NCI-H2171 (cell line): ENCODE data around the gene SLC38A11.
A peak's percentile ranks its signal among the peaks of the same experiment; 100 is the strongest.

Experiments
- DNase-seq: peaks from one replicate; lab custom pipeline; 2025; lab: John Stamatoyannopoulos, UW

Gene SLC38A11

DNA sequence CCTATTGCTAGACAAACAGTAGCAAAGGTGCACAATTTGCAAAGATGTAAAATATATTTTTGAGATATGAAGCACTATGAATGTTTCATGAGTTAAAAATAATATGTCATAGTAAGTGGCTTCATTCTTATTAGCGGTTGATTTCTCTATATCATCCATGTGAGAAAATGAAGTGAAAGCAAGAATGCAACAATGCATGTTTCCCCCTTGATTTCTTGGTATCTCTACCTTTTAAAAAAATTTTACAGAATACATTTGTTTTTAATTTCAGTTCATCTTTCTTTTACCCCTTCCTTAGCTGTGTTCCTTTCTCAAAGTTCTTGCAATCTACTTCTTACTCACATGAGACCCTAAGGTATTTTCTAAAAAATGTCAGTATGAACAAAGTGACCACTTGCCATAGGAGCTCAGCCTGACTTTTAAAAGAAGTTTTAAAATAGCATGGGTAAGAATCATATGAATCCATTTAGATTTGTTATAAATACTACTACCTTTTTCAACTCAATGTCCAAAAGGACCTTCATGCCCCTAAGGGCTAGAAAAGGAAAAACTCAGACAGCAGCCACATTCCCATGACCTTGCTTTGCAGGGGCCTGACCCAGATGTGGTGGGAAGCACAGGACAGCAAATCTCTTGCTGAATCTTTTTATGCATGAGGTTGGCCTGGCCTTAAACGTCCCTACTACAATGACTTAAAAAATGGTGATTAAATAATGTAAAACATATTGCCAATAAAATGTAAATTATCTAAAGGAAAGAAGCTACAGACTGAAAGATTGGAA, 14.8 kb upstream of the SLC38A11 start:
- no peak for DNase-seq

DNA sequence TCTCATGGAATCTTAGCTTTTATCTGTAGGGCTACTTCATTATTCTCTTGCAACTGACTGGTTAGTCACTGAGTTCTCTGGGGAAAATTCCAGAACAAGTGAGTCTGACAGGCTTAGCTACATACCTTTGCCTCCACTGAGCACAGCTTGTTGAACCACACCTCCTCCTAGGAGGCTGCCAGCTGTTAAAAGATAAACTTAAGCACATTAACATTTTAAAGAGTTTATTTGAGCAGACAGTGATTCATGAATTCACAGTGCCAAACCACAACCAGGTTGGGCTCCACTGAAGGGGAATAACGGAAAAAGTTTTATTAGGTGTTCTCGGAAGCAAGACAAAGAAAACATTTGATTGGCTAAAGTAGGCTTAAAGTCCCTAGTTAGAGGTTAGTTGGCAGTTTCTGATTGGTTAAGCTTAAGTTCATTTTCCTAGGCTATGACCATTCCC, 12.5 kb upstream of the SLC38A11 start:
- DNase-seq = no peak

DNA sequence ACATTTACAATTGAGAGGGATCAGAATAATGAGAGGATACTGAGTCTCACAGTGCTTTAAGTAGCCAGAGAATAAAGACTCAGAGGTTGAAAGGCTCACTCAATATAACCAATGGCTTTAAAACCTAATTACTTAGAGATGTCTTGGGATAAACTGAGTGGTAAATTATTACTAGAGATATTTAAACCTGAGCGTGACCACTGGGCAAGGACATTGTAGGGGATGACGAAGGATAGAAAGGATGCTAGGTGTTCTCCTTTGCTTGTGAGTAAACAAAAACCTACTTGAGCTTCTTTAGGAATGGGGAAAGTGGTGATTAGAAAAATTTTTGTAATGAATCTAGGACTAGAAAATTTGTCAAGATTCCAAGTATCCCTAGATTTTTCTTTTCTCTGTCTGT, 12.0 kb upstream of the SLC38A11 start:
- no peak for DNase-seq

DNA sequence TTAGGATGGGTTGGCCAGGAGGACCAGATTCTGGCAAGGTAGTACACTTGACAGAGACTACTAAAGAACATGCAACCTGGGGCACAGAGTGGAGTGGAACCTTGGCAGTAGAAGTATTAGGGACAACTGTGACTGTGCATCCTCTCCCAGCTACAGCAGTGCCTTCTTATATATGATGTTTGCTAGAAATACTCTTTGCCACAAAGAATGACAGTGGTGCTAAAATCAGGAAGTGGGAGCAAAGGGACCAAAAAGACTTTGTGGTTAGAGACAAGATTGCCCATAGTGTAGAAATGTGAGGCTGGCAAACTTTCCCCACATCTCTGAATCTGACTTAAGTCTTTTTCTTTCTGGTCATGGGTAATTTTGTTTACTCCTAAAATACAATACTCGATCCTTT, 9.4 kb upstream of the SLC38A11 start:
- DNase-seq = no peak

DNA sequence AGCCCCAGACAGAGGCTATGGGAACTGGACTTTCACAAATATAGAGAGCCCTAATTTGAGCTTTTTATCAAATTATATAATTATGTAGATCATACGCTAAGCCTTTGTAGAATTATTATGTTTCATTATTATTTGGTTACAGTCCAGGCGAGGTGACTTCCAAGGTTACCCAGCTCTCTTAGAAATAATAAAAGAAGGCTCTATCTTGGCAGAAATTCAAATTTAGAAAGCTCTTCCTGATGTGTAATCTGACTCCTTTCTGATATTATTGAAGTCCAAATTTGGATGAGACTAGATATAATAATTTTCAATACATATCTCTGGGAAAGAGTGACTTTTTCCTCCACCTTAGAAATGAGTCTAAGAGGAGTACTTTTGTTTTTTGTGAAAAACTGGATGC, 4.8 kb upstream of the SLC38A11 start:
- peak; percentile 13 for DNase-seq

DNA sequence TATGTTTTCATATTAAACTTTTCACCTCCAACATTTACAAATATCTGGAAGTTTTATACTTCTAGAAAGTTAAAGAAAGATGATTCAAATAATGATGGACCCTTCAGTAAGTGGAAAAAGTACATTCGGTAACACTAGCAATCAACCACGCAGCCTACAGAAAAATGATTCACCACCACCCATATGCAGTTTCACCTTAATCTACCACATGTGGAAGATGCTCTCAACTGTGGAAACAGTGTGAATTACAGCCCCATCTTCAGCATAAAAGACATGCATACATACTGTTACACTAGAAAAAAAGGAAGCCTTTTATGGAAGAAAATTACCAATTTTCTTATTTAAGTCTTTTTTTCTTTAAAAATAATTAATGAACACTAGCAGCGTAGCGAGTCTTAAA, 1.1 kb downstream of the SLC38A11 start:
- DNase-seq = no peak

DNA sequence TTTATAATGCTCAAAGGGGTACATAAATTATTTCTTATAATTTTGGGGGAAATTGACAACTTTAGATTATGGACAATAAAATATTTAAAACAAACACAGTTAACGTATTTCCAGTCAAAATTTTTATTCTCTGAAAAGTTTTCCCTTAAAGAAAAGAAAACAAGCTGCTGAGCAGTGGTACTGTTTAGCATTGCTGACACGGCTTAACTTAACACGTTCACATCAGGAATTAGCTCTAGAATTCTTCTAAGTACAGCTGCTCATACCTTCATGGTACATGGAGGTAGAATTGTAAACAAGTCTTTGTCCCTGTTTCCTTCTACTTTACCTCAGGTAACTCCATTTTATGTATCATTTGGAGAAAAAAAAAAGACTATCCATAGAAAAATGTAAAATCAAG, 2.0 kb downstream of the SLC38A11 start:
- no peak for DNase-seq

DNA sequence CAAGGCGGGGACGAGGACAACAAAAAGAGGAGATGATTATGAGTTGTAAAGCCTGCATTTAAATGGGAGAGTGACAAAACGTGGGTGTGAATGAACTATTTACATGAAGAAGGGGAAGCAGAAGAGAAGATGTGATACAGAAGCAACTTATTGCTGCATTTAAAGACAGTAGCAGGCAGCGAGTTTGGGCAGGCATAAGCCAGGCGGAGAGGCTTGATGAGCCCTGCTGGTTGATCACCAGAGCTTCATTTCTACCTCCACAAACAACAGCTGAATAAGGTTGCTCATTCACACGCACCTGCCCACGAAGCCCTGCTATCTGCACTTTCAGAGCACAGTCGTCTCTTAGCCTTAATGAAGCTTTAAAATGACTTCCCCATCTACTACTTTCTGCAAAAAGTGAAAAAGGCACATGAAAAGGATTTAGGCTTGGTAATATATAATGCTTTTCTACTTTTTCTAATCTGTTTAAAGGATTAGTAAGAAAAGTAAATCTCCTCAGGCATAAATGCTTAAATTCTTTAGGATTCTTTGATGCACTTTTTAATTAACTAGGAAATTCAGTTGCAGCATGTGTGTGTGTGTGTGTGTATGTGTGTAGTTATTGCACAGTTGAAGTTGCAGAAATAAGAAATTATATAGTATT, 3.1 kb downstream of the SLC38A11 start:
- no peak for DNase-seq

DNA sequence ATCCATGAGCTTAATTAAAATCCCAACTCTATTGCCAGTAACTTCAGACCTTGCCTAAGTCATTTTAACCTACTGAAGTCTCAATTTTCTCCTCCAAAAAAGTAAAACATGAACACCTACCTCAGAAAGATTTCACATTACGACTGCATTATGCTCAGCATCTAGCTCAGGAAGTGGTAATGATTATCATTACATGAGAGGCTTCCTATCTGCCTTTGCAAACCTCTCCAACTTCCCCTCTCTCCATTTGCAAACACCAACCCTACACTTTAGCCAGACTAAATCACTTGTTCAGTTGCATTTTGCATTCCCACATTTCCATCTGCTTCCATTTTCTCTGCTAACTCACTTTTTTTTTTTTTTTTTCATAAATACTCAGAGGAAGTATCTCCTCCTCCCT, 6.8 kb downstream of the SLC38A11 start:
- DNase-seq = no peak

DNA sequence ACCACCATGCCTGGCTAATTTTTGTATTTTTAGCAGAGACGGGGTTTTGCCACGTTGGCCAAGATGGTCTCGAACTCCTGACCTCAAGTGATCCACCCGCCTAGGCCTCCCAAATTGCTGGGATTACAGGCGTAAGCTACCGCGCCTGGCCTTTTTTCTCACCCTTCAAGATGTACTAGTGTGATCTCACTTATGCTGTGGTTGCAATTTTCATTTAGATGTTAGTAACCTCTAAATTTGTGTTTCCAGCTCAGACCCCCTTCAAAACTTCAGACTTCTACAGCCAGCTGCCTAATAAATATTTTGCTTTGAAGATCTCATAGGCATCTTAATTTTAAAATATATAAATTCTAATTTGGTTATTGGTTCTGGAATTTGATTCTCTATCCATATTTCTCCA, 8.0 kb downstream of the SLC38A11 start:
- no peak for DNase-seq

DNA sequence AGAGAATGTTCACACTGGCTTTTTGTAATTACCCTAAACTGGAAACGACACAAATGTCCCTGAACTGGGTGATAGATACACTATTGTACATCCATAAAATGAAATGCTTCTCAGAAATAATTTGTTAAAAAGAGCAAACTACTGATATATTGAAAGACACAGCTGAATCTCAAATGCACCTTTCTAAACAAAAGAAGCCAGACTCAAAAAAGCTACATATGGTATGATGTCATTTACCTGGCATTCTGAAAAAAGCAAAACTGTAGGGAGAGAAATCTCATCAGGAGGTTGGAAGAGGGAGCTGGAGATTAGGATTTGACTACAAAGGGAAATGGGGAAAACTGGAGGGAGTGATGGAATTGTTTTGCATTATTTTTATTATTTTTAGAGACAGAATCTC, 12.0 kb downstream of the SLC38A11 start:
- no peak for DNase-seq

DNA sequence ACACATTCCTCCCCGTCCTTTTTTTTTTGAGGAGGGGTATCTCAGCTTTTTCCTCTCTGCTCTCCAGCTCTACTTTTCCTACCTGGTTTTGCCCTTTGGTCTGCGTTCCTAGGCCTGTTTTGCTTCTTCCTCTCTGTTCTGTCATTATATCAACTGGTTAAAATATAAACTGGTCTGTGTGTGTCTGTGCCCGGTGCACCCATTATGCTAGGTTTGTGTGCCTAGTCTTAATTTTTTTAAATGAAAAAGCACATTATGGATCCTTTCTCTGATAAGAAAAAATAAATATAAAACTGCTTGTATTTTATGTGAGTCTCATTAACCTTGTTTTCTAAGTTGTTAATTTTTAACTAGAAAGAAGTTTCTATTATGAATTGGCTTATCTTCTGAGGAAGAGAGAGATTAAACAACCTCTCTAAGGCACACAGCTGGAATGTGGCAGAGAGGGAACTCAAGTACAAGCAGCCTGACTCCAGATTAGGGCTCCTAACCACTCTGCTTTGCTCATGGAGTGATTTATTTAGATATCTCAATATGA, 17.4 kb downstream of the SLC38A11 start:
- DNase-seq = no peak

DNA sequence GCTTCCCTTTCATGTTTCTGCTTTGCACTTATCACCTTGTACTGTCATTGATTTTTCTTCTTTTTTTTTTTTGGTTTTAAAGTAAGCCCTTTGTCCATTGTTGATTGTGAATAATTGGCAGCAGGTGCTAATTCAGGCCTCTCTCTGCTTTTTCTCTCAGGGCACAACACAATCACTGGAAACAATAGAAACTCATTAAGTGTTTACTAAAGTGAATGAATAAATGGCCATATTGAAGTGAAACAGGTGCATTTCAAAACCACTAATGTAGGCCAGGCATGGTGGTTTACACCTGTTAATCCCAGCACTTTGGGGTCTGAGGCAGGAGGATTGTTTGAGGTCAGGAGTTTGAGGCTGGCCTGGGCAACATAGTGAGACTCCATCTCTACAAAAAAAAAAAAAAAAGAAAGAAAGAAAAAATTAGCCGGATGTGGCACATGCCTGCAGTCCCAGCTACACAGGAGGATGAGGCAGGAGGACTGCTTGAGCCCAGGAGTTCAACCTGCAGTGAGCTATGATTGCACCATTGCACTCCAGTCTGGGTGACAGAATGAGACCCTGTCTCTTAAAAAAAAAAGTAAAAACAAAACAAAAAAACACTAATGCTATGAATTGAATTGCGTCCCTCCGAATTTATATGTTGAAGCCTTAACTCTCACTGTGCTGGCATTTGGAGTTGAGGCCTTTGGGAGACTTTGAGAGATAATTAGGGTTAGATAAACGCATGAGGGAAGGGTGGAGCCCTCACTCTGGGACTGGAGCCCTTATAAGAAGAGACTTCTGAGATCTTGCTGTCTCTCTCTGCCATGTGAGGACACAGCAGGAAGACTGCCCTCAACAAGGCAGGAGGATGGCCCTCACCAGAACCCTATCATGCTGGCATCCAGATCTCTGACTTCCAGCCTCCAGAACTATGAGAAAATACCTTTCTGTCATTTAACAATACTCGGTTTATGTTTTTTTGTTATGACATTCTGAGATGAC, 19.9 kb downstream of the SLC38A11 start:
- no peak for DNase-seq

DNA sequence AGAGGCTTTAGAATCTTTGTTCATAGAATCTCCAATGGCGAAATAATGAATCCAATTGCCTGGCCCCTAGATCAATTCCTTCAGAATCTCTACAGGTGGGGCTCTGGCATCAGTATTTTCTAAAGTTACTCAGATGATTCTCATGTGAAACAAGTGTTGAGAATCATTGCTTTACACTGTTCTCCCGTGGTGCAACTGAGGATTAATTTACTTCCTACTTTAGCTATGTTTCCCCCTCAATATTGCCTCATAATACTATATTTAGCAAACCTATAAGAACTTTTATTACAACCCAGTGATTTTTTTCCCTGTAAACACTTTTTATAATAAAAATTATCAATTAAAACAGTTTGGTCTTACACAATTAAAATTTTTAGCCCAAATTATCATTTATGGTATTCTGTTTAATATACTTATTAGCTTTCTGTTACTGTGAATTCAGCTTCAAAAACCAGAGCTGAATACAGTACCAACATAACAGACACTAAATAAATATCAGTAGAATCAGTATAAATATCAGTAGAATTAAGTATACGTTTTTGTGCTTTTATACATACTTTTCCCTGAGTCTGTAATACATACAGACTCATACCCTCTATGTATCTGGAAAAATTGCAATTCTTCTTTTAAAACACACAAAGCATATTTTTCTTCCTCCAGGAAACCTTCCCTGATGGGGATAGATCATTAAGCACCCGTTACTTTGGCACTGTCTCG, 20.8 kb downstream of the SLC38A11 start:
- no peak for DNase-seq

DNA sequence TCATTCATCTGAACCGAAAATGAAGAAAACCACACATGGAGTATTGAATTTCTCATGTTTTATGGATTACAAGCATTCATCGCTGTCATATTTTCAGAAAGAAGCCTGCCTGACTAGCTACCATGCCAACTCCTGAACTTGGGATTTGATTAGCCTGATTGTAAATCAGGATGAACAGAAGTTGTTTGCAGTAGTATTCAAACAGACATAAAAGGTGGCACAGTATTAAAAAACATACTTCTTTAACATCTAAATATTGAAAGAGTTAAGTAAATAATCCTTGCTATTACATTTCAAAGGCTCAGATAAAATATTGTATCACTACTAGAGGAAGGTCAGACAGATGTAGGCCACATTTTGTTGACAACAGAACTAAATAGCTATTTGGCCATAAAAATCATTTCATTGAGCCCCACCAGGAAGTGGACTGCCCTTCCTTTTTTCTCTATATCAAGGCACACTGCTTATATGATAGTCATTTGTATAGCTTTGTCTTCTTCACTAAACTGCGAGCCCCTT, 21.6 kb downstream of the SLC38A11 start:
- no peak for DNase-seq

DNA sequence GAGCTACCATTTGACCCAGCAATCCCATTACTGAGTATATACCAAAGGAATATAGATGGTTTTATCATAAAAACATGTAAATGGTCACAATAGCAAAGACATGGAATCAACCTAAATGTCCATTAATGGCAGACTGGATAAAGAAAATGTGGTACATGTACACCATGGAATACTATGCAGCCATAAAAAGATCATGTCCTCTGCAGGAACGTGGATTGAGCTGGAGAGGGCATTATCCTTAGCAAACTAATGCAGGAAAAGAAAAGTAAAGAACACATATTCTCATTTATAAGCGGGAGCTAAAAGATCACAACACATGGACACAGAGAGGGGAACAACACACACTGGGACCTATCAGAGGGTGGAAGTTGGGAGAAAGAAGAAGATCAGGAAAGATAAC, 22.9 kb downstream of the SLC38A11 start:
- DNase-seq = no peak

DNA sequence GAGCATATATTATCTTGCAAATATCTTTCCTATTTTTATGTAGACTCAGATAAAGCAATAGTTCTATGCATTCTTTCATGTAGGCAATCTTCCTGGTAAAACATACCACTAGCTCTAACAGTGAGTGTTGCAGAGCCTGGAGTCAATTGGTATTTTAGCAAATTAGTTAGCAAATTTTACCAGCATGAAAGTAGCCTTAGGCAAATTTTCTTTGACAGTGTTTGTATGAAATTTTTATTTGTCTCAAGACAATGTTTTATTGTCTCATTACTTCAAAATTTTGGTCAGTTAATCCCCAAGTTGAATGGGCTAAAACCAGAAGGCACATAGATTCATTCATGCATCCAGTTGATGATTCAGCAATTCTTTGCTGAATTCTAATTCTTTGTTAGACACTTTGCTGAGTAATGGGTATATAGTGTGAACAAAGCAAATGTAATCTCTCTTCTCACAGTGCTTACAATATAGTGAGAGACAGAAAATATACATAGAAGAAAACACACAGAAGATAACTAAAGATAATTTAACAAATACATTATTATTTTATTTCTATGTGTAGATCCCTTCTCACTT, 27.1 kb downstream of the SLC38A11 start:
- no peak for DNase-seq

DNA sequence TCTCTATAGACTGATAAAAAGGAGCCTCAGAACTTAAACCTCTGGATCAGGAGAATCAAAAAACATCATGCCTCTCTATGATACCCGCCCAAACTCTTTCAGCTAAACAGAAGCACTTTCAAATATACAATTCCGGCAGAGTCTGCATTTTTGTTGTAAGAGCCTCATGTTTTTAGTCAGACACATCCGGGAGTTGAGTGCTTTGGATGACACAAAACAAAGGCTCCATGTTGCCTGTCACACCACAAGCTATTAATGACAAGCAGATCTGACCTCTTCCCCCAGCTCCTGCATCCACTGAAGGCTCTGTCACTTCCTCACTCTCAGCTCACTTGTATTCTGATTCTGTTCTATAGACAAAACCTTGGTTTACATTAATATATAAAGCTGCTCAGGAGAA, 33.2 kb downstream of the SLC38A11 start:
- DNase-seq = no peak

DNA sequence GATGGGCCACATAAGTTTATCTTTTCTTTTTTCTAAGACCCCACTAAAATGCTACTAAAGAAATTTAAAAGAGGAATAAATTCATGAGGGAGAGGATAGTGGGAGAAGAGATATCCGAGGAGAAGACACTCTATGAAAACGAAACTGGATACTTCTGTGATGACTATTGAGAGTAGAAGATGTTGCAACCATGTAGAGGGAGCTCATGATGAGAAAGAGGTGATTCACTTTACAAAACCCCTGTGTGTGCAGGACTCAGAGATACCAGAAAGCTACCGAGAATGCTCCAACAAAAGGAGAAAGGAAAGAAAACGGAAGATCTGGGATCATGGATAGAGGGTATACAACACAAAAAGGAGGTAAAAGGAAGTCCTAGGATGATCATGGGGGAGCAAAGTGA, 34.9 kb downstream of the SLC38A11 start:
- no peak for DNase-seq

DNA sequence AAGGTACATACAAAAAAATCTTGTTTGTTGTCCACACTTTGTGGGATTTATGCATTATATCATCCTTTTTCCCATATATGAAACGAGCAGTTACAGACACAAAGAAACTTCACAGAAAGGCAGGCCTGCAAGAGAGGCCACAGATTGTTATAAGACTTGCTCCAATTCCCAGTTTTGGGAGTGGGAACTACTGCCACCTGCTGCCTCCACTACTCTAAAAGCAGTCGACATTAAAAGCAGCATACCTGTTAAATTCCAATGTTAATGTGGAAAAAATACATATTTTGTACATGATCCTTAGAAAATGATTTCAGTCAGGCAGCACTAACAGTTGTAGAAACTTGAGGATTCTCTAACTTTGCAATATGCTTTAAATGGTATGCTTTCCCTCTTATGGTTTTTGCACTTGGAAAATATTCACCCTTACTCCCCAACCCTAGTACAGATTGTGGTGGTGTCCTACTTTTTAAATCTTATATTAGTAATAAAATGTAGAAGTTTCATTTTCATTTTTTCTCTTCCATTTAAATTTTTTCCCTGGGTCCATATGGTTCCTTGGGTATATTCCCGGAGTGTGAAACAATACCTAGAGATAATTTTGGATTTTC, 37.9 kb downstream of the SLC38A11 start:
- DNase-seq = peak; percentile 51

DNA sequence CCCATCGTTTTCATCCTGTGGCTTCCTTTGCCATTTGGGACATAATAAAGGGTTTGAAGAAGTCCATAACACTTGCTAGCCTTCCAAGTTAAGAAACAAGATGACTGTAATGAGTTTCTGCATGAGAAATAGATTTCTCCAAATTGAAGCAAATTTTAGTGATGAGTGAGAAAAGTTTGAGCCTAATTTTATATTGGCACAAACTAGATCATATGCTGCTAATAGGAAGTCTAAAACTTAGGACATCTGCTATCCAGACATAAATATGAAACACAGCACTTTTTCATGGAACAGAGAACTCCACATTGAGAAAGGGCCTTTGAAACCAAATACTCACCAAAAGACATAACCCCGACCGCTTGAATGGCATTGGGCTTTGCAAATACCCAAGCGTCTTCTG, 39.8 kb downstream of the SLC38A11 start:
- DNase-seq = no peak
